HepG2 (cell line): ENCODE results near the gene SLC44A4. TPM values are rescaled to one million over a fixed set of nuclear protein-coding genes. Genes with fewer than 3 reads are reported as not detected.
"Not testable (repeated sequence)": the region's sequence is repeated elsewhere in the genome, so short reads cannot be mapped to it uniquely, and the experiment has no call there.

Experiments used
- ATAC-seq: fragments of 200-7000 bp; cut with Tn5 transposase; 3 replicates; pipeline ENCODE4 v1.9.1; 2020; ENCODE audit warnings: mild to moderate bottlenecking, moderate library complexity
- BruUV-seq: library from RNA; stranded (reverse); fragments of 400-500 nt; replicated peaks from 2 replicates; lab custom pipeline; 2021; lab: Mats Ljungman, UMichigan
- CTCF ChIA-PET: fragments of 300-600 bp; formaldehyde crosslinking; extraction: SDS; loops from one replicate; lab custom pipeline; 2021; ENCODE audit warnings: low total read pairs, inconsistent platforms, low intra/inter-chr PET ratio; lab: Yijun Ruan, JAX
- POLR2A ChIA-PET: fragments of 350-600 bp; sonication (Branson Sonifier 250); formaldehyde crosslinking; loops from one replicate; lab custom pipeline; 2020; ENCODE audit warnings: antibody characterized with exemption, inconsistent platforms; lab: Yijun Ruan, JAX
- DNase-seq: peaks from one replicate; pipeline ENCODE4 v3.0.0-alpha.2; 2015; ENCODE audit warnings: low spot score
- FAIRE-seq: peaks from 3 replicates; lab custom pipeline; 2011; peaks lifted over from hg19 to GRCh38; lab: Jason Lieb, UNC
- H2AFZ ChIP-seq: one replicate; pipeline ENCODE4 v1.6.1; 2011; ENCODE audit warnings: low read length, inconsistent platforms
- H3K27ac ChIP-seq: fragments of 300-600 bp; 3 replicates; pipeline ENCODE4 v1.8.0; 2011; ENCODE audit warnings: mixed run types, mild to moderate bottlenecking, mixed read lengths, low read length, inconsistent platforms; ENCODE audit not compliant: insufficient read depth; ENCODE audit errors: extremely low read length
- H3K27me3 ChIP-seq, 2 experiments: fragments of 200-600 bp in 1 of 2; 2 replicates in 1 of 2; 3 replicates in 1 of 2; pipeline versions ENCODE4 v1.6.0 to v1.8.0; 2011; ENCODE audit warnings: low read length in 2 of 2, mild to moderate bottlenecking in 2 of 2, moderate library complexity in 2 of 2, inconsistent platforms in 1 of 2; ENCODE audit not compliant: insufficient read depth in 2 of 2, control insufficient read depth in 1 of 2
- H3K36me3 ChIP-seq, 2 experiments: fragments of 200-600 bp in 1 of 2; replicated peaks in 1 of 2; 2 replicates in 1 of 2; 3 replicates in 1 of 2; pipeline versions ENCODE4 v1.5.1 to v1.8.0; 2011; ENCODE audit warnings: low read length in 2 of 2, inconsistent platforms in 1 of 2; ENCODE audit not compliant: insufficient read depth in 2 of 2, control insufficient read depth in 1 of 2
- H3K4me1 ChIP-seq: 2 replicates; pipeline ENCODE4 v1.5.1; 2012; ENCODE audit warnings: low read length, inconsistent platforms; ENCODE audit not compliant: insufficient read depth
- H3K4me2 ChIP-seq: 2 replicates; pipeline ENCODE4 v1.6.0; 2011; ENCODE audit warnings: low read depth, low read length, inconsistent platforms
- H3K4me3 ChIP-seq, 3 experiments: fragments of 200-600 bp in 1 of 3; sonication (generic), shearing (Covaris generic) in 1 of 3; replicated peaks in 1 of 3; 2 replicates each; pipeline ENCODE4 v1.5.1; 2011 to 2016; ENCODE audit warnings: low read length in 3 of 3, inconsistent platforms in 2 of 3, low read depth in 2 of 3, mild to moderate bottlenecking in 2 of 3, control low read depth in 1 of 3, mixed read lengths in 1 of 3; ENCODE audit not compliant: insufficient read depth in 1 of 3
- H3K79me2 ChIP-seq: one replicate; pipeline ENCODE4 v1.6.1; 2011; ENCODE audit warnings: low read length, inconsistent platforms; ENCODE audit not compliant: insufficient read depth
- H3K9ac ChIP-seq: 2 replicates; pipeline ENCODE4 v1.6.0; 2011; ENCODE audit warnings: mild to moderate bottlenecking, low read depth, low read length, inconsistent platforms; ENCODE audit not compliant: insufficient read depth
- H3K9me3 ChIP-seq: 2 replicates; pipeline ENCODE4 v1.5.1; 2012; ENCODE audit warnings: mild to moderate bottlenecking, low read length
- H4K20me1 ChIP-seq: 2 replicates; pipeline ENCODE4 v1.6.0; 2011; ENCODE audit warnings: inconsistent platforms, mild to moderate bottlenecking, low read length, moderate library complexity; ENCODE audit not compliant: insufficient read depth
- IKZF5 ChIP-seq: IDR thresholded peaks from 2 replicates; pipeline ENCODE4 v1.6.1; 2018; ENCODE audit warnings: missing genetic modification reagents, mild to moderate bottlenecking, missing compliant biosample characterization
- MED8 ChIP-seq: sonication (generic); formaldehyde crosslinking; IDR thresholded peaks from 2 replicates; pipeline ENCODE4 v1.8.1; 2023; ENCODE audit warnings: mild to moderate bottlenecking, missing genetic modification reagents; ENCODE audit not compliant: insufficient replicate concordance
- PAF1 ChIP-seq: IDR thresholded peaks from 2 replicates; pipeline ENCODE4 v1.6.1; 2016; ENCODE audit warnings: missing genetic modification reagents, missing compliant biosample characterization
- TBX2 ChIP-seq: sonication (generic); formaldehyde crosslinking; IDR thresholded peaks from 2 replicates; pipeline ENCODE4 v1.5.0; 2020; ENCODE audit warnings: missing genetic modification reagents, mild to moderate bottlenecking, borderline replicate concordance
- ZC3H4 ChIP-seq: sonication (generic); formaldehyde crosslinking; IDR thresholded peaks from 2 replicates; pipeline ENCODE4 v1.4.0; 2020; ENCODE audit warnings: missing genetic modification reagents, borderline replicate concordance
- ZNF770 ChIP-seq: sonication (generic); formaldehyde crosslinking; IDR thresholded peaks from 2 replicates; pipeline ENCODE4 v1.5.0; 2020; ENCODE audit warnings: mild to moderate bottlenecking, missing genetic modification reagents
- WGBS: methylation state at CpG from one replicate; pipeline ENCODE4 v1.1.6; 2017; ENCODE audit warnings: low lambda C conversion rate; 5-methylcytosine and 5-hydroxymethylcytosine counted together
- in situ Hi-C: cut with HindIII; loops from 2 replicates; pipeline ENCODE4 v1.10.0; 2017; ENCODE audit warnings: low pct_unique_long_range_greater_than_20kb; ENCODE audit not compliant: extremely low pct_ligation_motif_present
- intact Hi-C: fragments of 100-400 bp; cut with micrococcal nuclease; formaldehyde crosslinking; loops from one replicate; pipeline ENCODE4 v1.10.0; 2022; ENCODE audit not compliant: unreplicated experiment
- polyA plus RNA-seq, 8 experiments: library from polyadenylated mRNA; depleted of rRNA in 3 of 8; stranded (reverse) in 7 of 8; unstranded in 1 of 8; fragments of >200 nt; fragmentation: Illumina TruSeq in 4 of 8; extraction: Trizol in 4 of 8; gene quantifications; 2 replicates each; pipeline versions ENCODE4 v1.2.1 to v1.2.3, GENCODE V29; 2011 to 2016; ENCODE audit warnings: low read depth in 4 of 8, missing spikeins in 1 of 8, mixed read lengths in 1 of 8; ENCODE audit not compliant: insufficient read depth in 1 of 8
- total RNA-seq, 5 experiments: library from RNA; depleted of rRNA; stranded (reverse); fragments of >200 nt; fragmentation: Illumina TruSeq; extraction: Trizol; gene quantifications; 2 replicates each; pipeline ENCODE4 v1.2.3, GENCODE V29; 2016; ENCODE audit warnings: low read depth in 1 of 5

The SLC44A4 gene
- total and polyA plus RNA-seq, 2 of the 13 experiments (the other 11 are each of a cell fraction or from before 2014, with no cell fraction given) = 3.5 to 5.9 TPM

- FAIRE-seq, CTCF ChIA-PET, H3K27me3 ChIP-seq, H3K27ac ChIP-seq, H3K4me3 ChIP-seq, DNase-seq, BruUV-seq, H3K9me3 ChIP-seq, ATAC-seq, H2AFZ ChIP-seq, H3K4me2 ChIP-seq, in situ Hi-C loops, H3K9ac ChIP-seq: not testable (repeated sequence)
- intact Hi-C loops = loop anchor here (10.0 kb wide), 1 partner anchor 115 kb away; the partner anchor contains the start of genes NELFE and SKIC2
- Histone ChIP-seq H4K20me1 (peaks cover 43% of the 10 kb centered on the region), H3K4me1 (peaks cover 39% of the 10 kb centered on the region), H3K36me3 (peaks cover 12 to 33% of the 10 kb centered on the region in 2 experiments), H3K79me2 (peaks cover 33% of the 10 kb centered on the region)
- peak; percentile 38 for TF ChIP-seq MED8 (CRISPR knock-in tag)
- TF ChIP-seq ZC3H4 (CRISPR knock-in tag) = 0 out of 2 replicates have a peak, but pooled peaks have one; percentile 21
- 0 out of 2 replicates have a peak, but pooled peaks have one; percentile 15 for TF ChIP-seq PAF1 (CRISPR knock-in tag)
- TF ChIP-seq TBX2 = peak; percentile 16; the same call in 1 of the 2 replicates
- peak; percentile 12; the same call in 1 of the 2 replicates for TF ChIP-seq IKZF5 (CRISPR knock-in tag)
- 0 out of 2 replicates have a peak, but pooled peaks have one; percentile 21 for TF ChIP-seq ZNF770 (CRISPR knock-in tag)
- 93% methylated on average over 8 of the region's 8 CpGs for WGBS
- POLR2A ChIA-PET = interaction anchor here (0.8 to 15.7 kb wide), 7 partner anchors 9 to 101 kb away, joined by 3 to 264 read pairs (median 11); partner anchors contain the start of genes HSPA1A, HSPA1B, HSPA1L and MSH5
Observed at GRCh38 chr6:31839779-31840126, 39.0 kb downstream of the SLC44A4 start.
